A549 (cell line): ENCODE measurements around the gene ARHGAP10.

ENCODE experiments used
- BHLHE40 ChIP-seq: IDR thresholded peaks from 2 replicates; pipeline ENCODE4 v1.6.1; 2012; ENCODE audit warnings: low read depth, low read length, inconsistent platforms
- POLR2A ChIP-seq: IDR thresholded peaks from 2 replicates; pipeline ENCODE4 v1.6.1; 2012; ENCODE audit warnings: mild to moderate bottlenecking, low read length
- TF ChIP-seq, protein P1 (sequence below): IDR thresholded peaks from 2 replicates; pipeline ENCODE4 v1.6.1; 2012

DNA sequence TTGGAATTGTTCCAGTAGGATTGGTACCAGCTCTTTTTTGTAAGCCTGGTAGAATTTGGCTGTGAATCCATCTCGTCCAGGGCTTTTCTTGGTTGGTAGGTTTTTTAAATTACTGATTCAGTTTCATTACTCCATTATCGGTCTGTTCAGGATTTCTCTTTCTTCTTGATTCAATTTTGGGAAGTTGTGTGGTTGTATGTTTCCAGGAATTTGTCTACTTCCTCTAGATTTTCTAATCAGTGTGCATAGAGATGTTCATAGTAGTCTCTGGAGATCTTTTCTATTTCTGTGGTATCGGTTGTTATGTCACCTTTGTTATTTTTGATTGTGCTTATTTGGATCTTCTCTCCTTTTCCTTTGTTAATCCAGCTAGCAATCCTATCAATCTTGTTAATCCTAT is 248.7 kb downstream of the ARHGAP10 start:
- TF ChIP-seq, protein P1, sequence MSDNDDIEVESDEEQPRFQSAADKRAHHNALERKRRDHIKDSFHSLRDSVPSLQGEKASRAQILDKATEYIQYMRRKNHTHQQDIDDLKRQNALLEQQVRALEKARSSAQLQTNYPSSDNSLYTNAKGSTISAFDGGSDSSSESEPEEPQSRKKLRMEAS = no peak
- TF ChIP-seq POLR2A (no peak), BHLHE40 (no peak)
